OCI-LY1 (cell line): ENCODE results near the gene ARMH2.

Experiments
- H2AFZ ChIP-seq: fragments of 200-600 bp; sonication (generic), shearing (Covaris generic); 2 replicates; pipeline ENCODE4 v1.6.0; 2014; ENCODE audit warnings: antibody characterized with exemption, mild to moderate bottlenecking, low read length
- H3F3A ChIP-seq: fragments of 200-600 bp; sonication (generic), shearing (Covaris generic); 2 replicates; pipeline ENCODE4 v1.6.0; 2014; ENCODE audit warnings: mild to moderate bottlenecking, antibody characterized with exemption, low read length, moderate library complexity; ENCODE audit not compliant: insufficient read depth
- H3K27ac ChIP-seq: fragments of 200-600 bp; sonication (generic); 2 replicates; pipeline ENCODE4 v1.5.1; 2014; ENCODE audit warnings: low read length, mixed run types, mild to moderate bottlenecking, low read depth; ENCODE audit not compliant: poor library complexity, severe bottlenecking
- H3K27me3 ChIP-seq: fragments of 200-600 bp; sonication (generic); 2 replicates; pipeline ENCODE4 v1.6.0; 2014; ENCODE audit warnings: antibody characterized with exemption, mild to moderate bottlenecking, low read length, moderate library complexity; ENCODE audit not compliant: insufficient read depth
- H3K36me3 ChIP-seq: fragments of 200-600 bp; sonication (generic); 2 replicates; pipeline ENCODE4 v1.6.1; 2014; ENCODE audit warnings: mild to moderate bottlenecking, antibody characterized with exemption, low read length, moderate library complexity, mixed read lengths; ENCODE audit not compliant: insufficient read depth
- H3K4me1 ChIP-seq: fragments of 200-600 bp; sonication (generic); 2 replicates; pipeline ENCODE4 v1.5.1; 2014; ENCODE audit warnings: mild to moderate bottlenecking, low read length, moderate library complexity; ENCODE audit not compliant: insufficient read depth, severe bottlenecking
- H3K4me2 ChIP-seq: fragments of 200-600 bp; sonication (generic), shearing (Covaris generic); 2 replicates; pipeline ENCODE4 v1.6.1; 2014; ENCODE audit warnings: low read length
- H3K4me3 ChIP-seq: fragments of 200-600 bp; sonication (generic); 2 replicates; pipeline ENCODE4 v1.5.1; 2014; ENCODE audit warnings: low read length, low read depth, mild to moderate bottlenecking, mixed read lengths; ENCODE audit not compliant: poor library complexity, severe bottlenecking
- H3K79me2 ChIP-seq: fragments of 200-600 bp; shearing (Covaris generic); 2 replicates; pipeline ENCODE4 v1.6.1; 2016; ENCODE audit warnings: mixed run types, low read length, mixed read lengths; ENCODE audit not compliant: insufficient read depth
- H3K9ac ChIP-seq: fragments of 200-600 bp; sonication (generic), shearing (Covaris generic); 2 replicates; pipeline ENCODE4 v1.6.1; 2014; ENCODE audit warnings: mild to moderate bottlenecking, low read length, mixed read lengths
- H3K9me2 ChIP-seq: fragments of 200-600 bp; sonication (generic), shearing (Covaris generic); 2 replicates; pipeline ENCODE4 v1.6.1; 2014; ENCODE audit warnings: low read depth, mild to moderate bottlenecking, low read length, mixed read lengths
- H3K9me3 ChIP-seq: fragments of 200-600 bp; shearing (Covaris generic); 2 replicates; pipeline ENCODE4 v1.6.1; 2014; ENCODE audit warnings: low read length, mixed read lengths
- H4K20me1 ChIP-seq: fragments of 200-600 bp; sonication (generic), shearing (Covaris generic); 2 replicates; pipeline ENCODE4 v1.6.0; 2016; ENCODE audit warnings: mild to moderate bottlenecking, low read length; ENCODE audit not compliant: insufficient read depth
- CTCF ChIP-seq: fragments of 200-600 bp; sonication (generic), shearing (Covaris generic); IDR thresholded peaks from 2 replicates; pipeline ENCODE4 v1.5.1; 2017; ENCODE audit warnings: mild to moderate bottlenecking, antibody characterized with exemption, low read length, moderate library complexity, mixed read lengths
- EZH2 ChIP-seq: fragments of 200-600 bp; sonication (generic), shearing (Covaris generic); IDR thresholded peaks from 2 replicates; pipeline ENCODE4 v1.8.0; 2017; ENCODE audit warnings: borderline replicate concordance, mixed run types, mild to moderate bottlenecking, antibody characterized with exemption, low read length, moderate library complexity, mixed read lengths

Gene ARMH2

GRCh38 chr6:24822696-24823095, 24.0 kb upstream of the ARMH2 start:
- no peak overlapping the region for H3K27ac ChIP-seq
- no peaks in the 10 kb centered on the region for H3K79me2 ChIP-seq
- no peaks in the 10 kb centered on the region for H3K9me2 ChIP-seq
- peaks cover 38% of the 10 kb centered on the region for H3K36me3 ChIP-seq
- no peak overlapping the region for H2AFZ ChIP-seq
- H3K4me2 ChIP-seq: no peak overlapping the region
- no peak overlapping the region for H3K4me3 ChIP-seq
- no peaks in the 10 kb centered on the region for H3K4me1 ChIP-seq
- no peak overlapping the region for H3K9ac ChIP-seq
- TF ChIP-seq CTCF (no peak), EZH2 (no peak)
- H3K9me3 ChIP-seq: no peaks in the 10 kb centered on the region
- no peaks in the 10 kb centered on the region for H3F3A ChIP-seq
- H3K27me3 ChIP-seq: no peaks in the 10 kb centered on the region
- H4K20me1 ChIP-seq: no peaks in the 10 kb centered on the region

GRCh38 chr6:24821860-24822444, 23.2 kb upstream of the ARMH2 start:
- no peaks in the 10 kb centered on the region for H3K4me1 ChIP-seq
- H3K79me2 ChIP-seq: no peaks in the 10 kb centered on the region
- no peak for TF ChIP-seq CTCF
- peaks cover 31% of the 10 kb centered on the region for H3K36me3 ChIP-seq
- no peak overlapping the region for H3K27ac ChIP-seq
- no peak overlapping the region for H3K4me2 ChIP-seq
- H3K4me3 ChIP-seq: no peak overlapping the region
- no peak overlapping the region for H2AFZ ChIP-seq
- no peaks in the 10 kb centered on the region for H3K9me3 ChIP-seq
- H4K20me1 ChIP-seq: no peaks in the 10 kb centered on the region
- no peak overlapping the region for H3K9ac ChIP-seq
- H3F3A ChIP-seq: no peaks in the 10 kb centered on the region
- no peaks in the 10 kb centered on the region for H3K9me2 ChIP-seq
- no peaks in the 10 kb centered on the region for H3K27me3 ChIP-seq

- no peak overlapping the region for H3K9ac ChIP-seq
These were observed 19.6 kb upstream of the ARMH2 start for GRCh38 chr6:24818346-24818745.

More at GRCh38 chr6:24818346-24818745, 19.6 kb upstream of the ARMH2 start:
- Histone ChIP-seq H3K79me2 (no peaks in the 10 kb centered on the region), H2AFZ (no peak overlapping the region), H3K27ac (no peak overlapping the region), H3K4me3 (no peak overlapping the region), H3F3A (no peaks in the 10 kb centered on the region), H3K9me2 (no peaks in the 10 kb centered on the region), H4K20me1 (no peaks in the 10 kb centered on the region), H3K4me2 (no peak overlapping the region), H3K27me3 (no peaks in the 10 kb centered on the region), H3K36me3 (peaks cover 13% of the 10 kb centered on the region; the same call in 1 of the 2 replicates), H3K9me3 (no peaks in the 10 kb centered on the region), H3K4me1 (no peaks in the 10 kb centered on the region)
- TF ChIP-seq CTCF (no peak), EZH2 (no peak)
